NCI-H1417 treated with DMSO at 0.1 percent for 48 hours (cell line): Measurements from ENCODE around the gene TAF11.
"Not testable (repeated sequence)": the region's sequence is repeated elsewhere in the genome, so short reads cannot be mapped to it uniquely, and the experiment has no call there.

Source experiments
- DNase-seq: peaks from one replicate; lab custom pipeline; 2025; lab: John Stamatoyannopoulos, UW

The TAF11 gene

DNA sequence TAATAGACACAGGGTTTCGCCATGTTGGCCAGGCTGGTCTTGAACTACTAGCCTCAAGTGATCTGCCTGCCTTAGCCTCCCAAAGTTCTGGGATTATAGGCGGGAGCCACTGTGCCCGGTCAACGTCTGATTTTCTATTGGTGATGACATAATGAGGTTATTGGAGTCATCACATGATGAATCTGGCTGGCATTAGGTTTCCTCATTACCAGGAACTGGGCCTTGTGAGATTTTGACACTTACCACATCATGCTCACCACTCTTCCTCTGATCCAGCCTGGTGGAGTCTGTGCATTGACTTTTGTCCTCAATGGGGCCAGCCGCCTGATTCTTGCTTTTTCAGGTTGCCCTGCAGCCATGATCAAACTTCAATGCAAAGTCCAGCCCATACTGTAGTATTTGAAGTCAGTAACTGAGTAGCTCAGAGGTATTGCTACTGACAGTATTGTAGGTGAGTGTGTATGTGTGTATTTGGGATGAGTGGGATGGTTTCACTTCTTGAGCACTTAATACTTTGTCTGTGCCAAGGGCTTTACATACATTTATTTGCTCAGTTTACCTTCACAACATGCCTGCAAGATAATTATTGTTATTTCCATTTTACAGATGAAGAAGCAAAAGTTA, 17.3 kb upstream of the TAF11 start:
- DNase-seq: no peak

DNA sequence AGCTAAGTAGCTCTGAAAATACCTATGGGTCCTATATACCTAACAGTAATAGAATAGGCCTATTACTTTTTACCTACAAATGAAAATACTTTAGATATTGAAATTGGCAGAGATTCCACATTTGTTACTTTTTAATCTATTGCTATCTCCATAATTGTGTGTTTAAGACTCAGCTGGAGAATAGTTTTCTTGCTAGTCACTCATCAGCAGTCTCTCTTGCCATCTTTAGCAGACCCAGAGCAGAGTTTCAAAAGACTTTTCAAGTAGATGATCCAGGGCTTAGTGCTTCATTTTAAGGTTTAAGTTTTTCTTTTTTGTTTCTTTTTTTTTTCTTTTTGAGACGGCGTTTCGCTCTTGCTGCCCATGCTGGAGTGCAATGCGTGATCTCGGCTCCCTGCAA, 14.1 kb upstream of the TAF11 start:
- no peak for DNase-seq

DNA sequence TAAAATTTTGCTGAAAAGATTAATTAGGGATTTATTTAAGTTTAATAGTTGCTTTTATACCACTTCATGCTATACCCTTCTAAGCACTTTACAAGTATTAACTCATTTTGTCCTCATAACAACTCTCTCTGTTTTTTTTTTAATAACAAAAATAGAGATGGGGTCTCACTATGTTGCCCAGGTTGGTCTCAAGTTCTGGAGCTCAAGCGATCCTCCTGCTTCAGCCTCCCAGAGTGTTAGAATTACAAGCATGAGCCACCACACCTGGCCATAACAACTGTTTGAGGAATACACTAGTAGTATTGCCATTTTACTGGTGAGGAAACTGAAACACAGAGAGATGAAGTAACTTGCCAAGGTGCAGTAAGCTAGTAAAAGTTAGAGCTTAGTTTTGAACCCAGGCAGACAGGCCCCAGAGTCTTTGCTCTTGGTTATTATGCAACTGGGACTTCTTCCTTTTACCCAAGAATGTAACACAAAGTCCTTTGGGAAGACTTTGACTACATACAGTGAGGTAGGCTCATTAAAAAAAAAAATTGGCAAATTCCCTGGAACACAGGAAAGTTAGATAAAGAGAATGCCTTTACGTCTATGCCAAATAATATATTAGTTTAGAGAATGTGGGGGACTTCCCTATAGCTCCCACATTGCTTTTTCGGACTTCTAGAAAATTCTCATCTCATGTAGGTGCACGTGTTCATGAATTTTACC, 12.6 kb upstream of the TAF11 start:
- no peak for DNase-seq

DNA sequence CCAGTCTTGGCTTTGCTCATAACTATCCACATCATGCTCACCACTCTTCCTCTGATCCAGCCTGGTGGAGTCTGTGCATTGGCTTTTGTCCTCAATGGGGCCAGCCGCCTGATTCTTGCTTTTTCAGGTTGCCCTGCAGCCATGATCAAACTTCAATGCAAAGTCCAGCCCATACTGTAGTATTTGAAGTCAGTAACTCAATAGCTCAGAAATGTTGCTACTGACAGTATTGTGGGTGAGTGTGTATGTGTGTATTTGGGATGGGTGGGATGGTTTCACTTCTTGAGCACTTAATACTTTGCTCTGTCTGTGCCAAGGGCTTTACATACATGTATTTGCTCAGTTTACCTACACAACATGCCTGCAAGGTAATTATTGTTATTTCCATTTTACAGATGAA, 11.9 kb upstream of the TAF11 start:
- not testable (repeated sequence) for DNase-seq

DNA sequence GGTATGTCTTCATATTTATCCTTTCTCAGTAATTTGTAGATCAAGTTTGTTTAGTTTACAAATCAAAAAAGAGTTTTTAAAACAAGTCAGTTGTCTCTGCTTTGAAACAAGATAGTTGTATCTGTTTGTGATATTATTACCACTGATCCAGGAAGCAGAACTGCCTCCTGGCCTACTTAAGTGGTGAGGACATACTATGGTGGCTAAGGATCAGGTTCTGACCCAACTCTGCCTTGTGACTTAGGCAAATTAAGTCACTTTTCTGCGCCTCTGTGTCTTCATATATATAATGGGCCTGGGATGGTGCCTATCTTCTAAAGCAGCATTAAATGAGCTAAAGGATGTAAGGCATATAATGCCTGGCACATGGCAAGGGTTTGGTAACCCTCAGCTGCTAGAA, 9.9 kb upstream of the TAF11 start:
- no peak for DNase-seq

DNA sequence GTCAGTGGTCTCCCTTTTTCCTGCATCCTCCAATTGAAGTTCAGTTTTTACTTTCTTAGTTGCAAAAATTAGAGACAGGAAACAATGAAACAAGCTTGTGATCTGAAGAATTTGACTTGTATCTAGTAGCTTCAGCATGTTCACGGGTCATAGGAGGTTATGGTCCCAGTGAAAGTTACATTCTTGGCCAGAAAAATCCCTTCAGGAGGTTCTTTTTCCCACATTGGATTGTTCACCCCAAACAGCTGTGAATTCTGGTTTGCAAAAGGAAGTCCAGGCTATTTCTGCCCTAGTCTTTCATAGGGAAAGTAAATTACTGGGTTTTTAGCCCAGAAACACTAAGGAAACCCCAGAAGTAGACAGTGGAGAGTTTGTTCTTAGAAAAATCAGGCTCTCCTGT, 9.3 kb upstream of the TAF11 start:
- DNase-seq: no peak

DNA sequence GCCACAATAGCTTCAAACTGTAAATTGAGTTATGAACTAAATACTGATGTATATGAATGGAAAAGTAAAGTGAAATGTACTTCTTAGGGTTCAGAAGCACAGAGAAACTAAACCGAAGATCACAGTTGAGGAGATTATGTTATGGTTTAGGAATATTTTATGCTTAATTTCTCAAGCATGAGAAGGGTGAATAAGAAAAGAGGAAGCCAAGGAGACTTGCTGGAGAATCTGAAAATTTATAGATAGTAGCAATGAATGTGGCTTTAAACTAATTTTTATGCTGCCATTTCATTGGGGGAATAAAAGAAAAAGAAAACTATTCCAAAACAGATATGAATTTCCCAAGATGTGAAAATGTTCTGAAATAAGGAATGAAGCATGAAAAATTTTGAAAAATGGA, 6.9 kb upstream of the TAF11 start:
- DNase-seq: no peak

DNA sequence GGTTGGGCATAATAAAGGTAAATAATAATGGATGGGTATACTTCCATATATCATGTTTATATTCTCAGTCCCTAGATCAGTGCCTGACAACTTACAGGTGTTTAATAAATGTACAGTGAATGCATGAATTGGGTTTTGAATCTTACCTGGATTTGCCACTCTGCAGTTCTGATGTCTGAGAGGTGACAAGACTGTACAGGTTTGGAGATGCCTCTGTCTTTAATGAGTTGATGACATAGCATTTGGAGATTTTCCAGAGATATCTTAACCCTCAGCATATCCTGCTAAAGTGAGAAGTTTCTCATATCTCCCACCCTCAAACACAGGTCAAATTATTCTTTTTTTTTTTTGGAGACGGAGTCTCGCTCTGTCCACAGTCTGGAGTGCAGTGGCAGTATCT, 3.5 kb upstream of the TAF11 start:
- DNase-seq: no peak

DNA sequence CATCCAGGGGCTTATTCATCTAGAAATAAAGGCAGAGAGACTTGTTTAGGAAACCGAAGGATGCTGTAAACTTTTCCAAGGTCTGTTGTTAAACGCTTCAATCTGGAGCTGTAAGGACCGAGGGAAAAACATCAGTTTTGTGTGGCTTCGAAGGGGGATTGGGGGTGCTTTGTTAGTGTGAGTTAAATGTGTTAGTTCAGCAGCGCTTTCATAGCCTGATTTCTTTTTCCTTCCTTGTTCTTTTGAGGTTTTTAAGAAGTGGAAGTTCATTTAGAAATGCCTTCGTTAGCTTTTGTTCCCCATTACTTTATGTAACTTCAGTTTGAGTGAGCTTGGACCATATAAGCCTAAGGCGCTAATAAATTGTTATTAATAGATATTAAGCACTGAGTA, 2.7 kb upstream of the TAF11 start:
- DNase-seq: no peak

DNA sequence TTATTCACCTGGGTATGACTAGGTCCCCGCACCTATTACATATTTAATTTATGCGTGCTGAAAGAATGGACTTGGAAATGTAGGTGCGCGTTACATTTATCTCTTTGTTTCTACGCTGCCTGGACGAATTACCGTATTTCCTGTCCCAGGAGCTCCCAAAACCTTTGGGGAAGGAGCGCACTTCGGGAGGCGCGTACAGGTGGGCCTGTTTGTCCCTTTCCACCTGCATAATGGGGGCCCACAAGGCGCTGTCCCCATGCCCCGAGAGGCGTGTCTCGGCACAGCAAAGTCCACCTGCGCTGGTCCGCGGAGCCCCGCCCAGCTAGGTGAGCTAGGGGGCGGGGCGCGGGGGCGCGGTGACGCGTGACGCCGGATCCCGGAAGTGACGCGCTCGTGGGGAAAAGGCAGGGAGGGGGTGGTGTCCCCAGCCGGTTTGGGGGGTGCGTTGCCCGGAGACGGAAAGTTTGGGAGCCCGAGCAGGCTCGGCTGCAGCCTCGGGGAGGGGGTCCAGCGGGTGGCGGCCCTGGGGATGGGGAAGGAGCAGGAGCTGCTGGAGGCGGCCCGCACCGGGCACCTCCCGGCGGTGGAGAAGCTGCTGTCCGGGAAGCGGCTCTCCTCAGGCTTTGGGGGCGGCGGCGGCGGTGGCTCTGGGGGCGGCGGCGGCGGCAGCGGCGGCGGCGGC, 1.2 kb upstream of the TAF11 start, which contains the start of gene ANKS1A:
Gene ANKS1A, plus strand, starts transcription at position 382 of the 682 bp plus-strand sequence. Its CDS starts 148 bp downstream, at position 530.
- DNase-seq: no peak

DNA sequence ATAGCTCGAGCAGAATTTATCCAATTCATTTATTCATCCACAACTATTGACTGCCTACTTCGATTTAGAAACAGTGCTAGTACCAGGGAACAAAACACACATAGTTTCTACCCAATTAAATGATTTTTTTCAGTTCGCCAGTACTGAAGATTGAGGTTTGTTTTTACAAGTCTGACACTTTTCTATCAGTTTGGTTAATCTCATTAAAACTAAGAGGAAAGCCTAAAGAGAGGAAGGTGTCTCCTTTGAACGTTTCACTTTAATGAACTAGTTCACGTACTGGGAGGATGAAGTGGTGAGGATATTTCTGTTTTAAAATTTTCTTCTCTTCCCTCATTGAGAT, 643 bp upstream of the TAF11 start:
- no peak for DNase-seq

DNA sequence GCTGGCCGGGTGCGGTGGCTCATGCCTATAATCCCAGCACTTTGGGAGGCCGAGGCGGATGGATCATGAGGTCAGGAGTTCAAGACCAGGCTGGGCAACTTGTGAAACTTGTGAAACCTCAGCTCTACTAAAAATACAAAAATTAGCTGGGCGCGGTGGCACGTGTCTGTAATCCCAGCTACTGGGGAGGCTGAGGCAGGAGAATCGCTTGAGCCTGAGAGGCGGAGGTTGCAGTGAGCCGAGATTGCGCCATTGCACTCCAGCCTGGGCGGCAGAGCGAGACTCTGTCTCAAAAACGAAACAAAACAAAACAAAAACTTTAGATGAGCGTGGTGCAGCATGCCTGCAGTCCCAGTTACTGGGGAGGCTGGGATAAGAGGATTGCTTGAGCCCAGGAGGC, 2.0 kb downstream of the TAF11 start:
- DNase-seq: not testable (repeated sequence)

DNA sequence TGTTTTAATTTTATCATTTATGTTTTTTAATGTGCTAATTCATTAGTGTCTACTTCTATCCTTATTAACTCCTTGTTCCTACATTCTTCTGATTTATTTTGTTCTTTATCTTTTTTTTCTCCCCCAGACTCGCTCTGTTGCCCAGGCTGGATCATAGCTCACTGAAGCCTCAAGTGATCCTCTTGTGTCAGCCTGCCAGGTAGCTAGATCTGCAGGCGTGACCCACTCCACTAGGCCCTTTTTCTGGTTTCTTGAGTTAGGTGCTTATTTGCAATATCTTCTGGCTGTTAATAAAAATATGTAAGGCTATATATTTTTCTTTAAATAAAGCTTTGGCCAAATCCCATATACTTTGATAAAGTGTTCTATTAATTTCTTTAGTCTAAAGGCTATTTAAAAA, 2.8 kb downstream of the TAF11 start:
- DNase-seq: no peak

DNA sequence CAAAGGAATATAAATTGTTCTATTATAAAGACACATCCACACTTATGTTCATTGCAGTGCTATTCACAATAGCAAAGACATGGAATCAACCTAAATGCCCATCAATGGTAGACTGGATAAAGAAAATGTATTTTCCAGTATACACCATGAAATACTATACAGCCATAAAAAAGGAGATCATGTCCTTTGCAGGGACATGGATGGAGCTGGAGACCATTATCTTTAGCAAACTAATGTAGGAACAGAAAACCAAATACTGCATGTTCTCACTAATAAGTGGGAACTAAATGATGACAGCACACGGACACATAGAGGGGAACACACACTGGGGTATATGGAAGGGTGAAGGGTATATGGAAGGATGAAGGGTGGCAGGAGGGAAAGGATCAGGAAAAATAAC, 3.8 kb downstream of the TAF11 start:
- not testable (repeated sequence) for DNase-seq

DNA sequence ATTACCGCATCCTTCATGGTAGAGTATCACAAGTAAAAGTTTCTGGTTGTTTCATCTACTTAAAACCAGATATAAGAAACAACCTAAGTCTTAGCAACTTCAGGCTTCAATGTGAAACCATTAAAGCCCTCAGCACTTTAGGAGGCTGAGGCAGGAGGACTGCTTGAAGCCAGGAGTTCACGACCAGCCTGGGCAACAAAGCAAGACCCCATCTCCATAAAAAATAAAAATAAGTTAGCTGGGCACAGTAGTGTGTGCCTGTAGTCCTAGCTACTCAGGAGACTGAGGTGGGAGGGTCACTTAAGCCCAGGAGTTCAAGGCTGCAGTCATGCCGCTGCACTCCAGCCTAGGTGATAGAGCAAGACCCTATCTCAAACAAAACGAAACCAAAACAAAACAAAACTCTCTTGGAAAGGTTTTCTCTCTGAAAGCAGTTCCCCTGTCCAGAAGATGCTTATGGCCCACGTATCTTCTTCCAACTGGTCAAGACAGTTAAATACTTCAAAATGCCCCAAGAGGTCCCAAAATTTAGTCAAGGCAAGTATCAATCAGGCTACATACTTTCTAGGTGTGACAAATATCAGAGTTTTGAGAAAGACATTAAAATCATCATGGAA, 9.9 kb downstream of the TAF11 start:
- DNase-seq: no peak

DNA sequence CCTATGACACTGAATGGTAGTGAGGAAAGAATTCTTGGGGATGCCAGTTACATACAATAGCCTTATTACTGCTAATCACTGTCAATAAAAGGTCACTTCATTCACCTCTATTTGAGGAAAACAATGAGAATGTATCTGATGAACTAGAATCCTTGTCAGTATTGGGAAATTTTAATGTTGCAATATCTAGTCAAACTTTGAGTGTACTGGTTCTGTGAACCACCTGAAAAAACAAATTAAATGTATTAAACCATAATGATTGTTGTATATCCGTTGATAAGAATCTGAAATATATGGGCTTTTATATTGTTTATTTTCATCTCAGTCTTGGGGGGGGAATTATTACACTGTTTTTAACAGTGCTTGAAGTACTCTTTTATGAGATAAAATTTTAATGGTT, 10.6 kb downstream of the TAF11 start:
- no peak for DNase-seq

DNA sequence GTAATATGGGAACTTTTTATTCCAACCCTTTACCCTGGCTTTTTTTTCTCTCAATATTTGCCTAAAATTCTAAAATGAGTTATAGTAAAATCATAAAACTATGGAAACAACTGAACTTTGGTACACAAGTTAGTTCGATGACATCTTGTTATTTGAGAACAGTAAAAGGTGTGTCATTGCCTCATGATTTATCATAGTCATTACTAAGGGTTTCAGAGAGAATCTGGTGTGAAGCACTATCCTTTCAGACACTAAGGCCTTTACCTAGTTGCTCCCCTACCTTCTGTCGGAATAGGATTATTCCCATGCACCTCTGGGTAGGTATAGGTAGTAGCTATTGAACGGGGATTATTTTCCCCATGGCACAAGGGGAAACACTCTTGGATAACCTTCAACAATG, 11.4 kb downstream of the TAF11 start:
- DNase-seq: no peak

DNA sequence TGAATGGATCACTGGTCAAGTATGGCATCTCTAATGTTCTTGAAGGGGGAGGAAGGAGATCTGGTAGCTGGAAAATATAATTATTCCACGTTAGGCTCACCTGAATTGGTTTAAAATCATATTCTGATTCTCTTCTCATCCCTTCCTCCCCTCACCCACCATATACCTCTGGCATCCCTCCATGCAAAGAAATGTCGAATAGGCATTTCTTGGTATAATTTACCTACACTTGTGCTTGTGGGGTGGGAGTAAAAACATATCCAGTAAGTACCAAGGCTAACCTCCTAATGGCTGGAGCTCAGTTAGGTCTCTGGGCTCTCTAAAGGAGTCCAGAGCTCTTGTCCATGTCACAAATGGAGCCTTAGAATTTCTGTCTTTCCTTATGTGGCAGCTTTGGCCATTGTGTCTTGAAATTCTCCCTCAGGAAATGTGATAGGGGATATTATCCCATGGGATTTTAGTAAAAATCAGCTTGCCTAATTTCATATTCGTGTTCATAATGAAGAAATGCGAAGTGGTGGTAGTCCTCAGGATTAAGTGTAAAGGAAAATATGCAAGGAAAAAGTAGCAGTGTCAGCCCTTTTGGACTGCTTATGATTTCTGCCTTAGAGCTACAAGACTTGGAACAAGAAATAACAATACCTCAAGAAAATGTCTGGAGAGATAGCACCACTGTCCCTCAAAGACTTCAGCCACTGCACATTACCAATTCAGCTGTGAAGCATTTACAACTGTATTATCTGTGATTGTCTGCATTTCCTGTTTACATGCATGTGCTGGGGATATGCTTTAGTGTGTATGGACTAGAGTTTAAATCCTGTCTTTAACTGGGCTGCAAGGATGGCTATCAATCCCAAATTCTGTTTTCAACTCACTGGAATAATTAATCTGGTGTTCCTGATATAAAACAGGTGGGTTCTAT, 12.3 kb downstream of the TAF11 start:
- no peak for DNase-seq

DNA sequence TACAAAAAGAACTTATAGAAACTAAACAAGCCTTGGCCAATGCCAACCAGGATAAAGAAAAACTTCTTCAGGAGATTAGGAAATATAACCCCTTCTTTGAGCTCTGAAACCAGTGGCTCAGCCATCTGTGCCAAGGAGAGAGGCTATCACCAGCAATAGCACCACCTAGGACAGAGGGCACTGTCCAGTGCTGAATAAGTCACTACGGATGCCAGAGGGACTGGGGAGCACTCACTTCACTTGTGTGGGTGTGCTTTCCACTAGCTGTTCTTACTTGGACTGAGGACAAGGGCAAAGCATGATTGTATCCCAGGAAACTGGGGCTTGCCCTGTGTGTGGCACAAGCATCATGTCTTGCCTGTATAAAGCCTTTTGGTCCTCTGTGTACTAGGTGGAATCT, 15.5 kb downstream of the TAF11 start:
- no peak for DNase-seq

DNA sequence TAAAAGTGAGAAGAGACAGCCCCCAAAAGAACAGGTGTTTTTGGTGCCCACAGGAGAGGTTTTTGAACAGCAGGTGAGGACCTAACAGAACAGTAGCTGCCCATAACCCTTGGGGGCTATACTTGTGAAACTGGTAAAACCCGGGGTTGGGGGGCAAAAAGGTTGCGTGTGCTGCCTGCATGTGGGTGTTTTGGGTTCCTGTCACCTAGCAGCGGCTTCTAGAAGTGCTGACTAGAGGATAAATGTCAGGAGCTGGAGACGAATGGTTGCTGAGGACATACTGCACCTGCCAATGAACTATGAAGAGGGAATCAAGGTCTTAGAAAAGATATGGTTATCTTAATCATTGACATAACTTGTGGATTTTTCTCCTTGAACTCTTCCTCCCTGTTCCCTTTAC, 16.0 kb downstream of the TAF11 start:
- no peak for DNase-seq

DNA sequence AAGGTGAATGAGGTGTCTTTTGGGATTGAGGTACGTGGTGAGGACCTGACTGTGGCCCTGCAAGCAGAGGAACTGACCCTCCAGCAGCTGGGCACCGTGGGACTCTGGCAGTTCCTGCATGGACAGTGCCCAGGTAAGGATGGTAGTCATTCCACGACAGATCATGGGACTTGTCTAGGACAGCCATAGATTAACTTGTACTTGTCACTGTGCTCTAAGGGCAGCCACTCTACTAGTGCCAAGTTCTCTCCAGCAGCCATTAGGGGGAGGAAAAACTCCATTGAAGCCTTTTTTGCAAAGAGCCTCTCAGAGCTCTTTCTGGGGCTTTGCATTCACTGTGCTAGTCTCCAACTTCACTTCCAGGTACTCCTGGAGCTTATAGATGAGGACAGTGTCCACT, 20.4 kb downstream of the TAF11 start:
- no peak for DNase-seq

DNA sequence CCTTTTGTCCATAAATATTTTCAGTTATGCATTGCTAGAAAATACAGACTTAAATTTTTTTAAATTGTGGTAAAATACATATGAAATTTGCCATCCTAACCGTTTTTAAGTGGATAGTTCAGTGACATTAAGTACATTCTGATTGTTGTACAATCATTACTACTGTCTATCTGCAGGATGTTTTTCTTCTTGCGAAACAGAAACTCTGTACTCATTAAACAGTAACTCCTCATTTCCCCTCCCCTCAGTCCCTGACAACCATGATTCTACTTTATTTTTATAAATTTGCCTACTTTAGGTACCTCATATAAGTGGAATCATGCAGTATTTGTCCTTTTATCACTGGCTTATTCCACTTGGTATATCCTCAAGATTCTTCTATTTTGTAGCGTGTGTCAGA, 21.3 kb downstream of the TAF11 start:
- DNase-seq: no peak
